Measurements from ENCODE around the gene BRINP2.
"Not testable (repeated sequence)": the region's sequence is repeated elsewhere in the genome, so short reads cannot be mapped to it uniquely, and the experiment has no call there.

The BRINP2 gene

DNA sequence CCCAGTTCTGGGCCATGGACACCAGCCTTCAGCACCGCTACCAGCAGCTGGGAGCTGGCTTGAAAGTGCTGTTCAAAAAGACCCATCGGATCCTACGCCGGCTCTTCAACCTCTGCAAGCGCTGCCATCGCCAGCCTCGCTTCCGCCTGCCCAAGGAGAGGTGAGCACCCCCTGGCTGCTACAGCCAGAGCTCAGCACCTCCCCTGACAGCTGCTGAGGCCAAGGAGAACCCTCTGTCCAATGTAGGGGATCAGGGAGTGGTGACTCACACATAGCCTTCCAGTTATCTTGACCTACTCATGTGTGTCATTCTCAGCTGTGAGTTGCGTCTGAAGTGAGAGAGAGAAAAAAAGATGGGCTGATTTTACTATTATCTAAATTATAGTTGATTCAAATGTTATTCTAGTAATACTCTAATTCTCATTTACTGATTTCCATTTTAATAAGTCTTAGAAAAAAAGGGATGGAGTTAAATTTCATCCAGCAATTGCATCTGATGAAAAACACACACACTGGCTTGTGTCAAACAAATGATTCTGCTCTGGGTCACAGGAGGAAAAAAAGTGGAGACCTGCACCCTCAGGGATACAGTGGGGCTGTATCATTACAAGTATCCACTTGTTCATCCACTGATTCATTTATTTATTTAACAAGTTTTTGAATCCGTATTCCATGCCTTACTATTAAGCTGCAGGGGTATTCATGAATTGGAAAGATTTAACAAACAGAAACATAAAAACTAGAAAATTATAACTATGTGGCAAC is 108.0 kb downstream of the BRINP2 start:
- DNase-seq, result no peak

- no peak for DNase-seq
Observed at GRCh38 chr1:177281901-177282300, 111.1 kb downstream of the BRINP2 start.

GRCh38 chr1:177282976-177283375 is 112.2 kb downstream of the BRINP2 start:
- DNase-seq, result no peak

GRCh38 chr1:177283380-177283779 is 112.6 kb downstream of the BRINP2 start:
- DNase-seq, result no peak

DNA sequence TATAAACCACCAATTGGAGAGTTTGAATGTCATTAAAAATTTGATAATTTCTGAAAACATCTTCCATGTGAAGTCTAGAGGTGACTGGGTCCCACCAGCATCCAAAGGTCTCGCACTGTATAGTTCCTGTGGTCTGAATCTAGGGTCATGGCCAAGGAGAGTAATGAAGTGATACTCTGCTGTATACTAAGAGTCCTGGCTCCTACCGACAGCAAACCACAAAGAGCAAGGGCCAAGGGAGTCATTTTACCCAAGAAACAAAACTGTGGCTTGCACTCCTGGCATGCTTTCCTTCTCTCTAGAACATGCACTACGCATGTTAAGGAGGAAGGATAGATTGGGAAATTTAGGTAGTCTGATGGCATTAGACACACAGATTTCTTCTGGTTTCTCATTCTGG is 115.6 kb downstream of the BRINP2 start:
- no peak for DNase-seq

- DNase-seq, result no peak
Observed at GRCh38 chr1:177287270-177287669, 116.5 kb downstream of the BRINP2 start.

GRCh38 chr1:177287994-177288393 is 117.2 kb downstream of the BRINP2 start:
- no peak for DNase-seq

DNA sequence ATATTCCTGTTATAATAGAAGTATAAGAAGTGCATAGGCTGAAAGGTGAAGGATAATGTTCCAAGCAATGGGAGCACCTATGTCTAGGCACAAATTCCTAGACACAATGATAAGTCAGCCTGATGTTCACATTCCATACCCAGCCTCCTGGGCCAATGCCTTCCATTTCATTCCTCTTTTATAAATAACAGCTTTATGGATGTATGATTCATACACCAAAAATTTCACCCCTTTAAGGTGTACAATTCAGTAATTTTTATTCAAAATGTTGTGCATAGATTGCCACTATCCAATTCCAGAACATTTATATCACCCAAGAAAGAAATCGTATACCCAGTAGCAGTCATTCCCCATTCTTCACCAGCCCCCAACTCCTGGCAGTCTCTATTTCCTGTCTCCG is 118.8 kb downstream of the BRINP2 start:
- DNase-seq, result no peak

GRCh38 chr1:177300431-177300830 is 129.7 kb downstream of the BRINP2 start:
- no peak for DNase-seq

DNA sequence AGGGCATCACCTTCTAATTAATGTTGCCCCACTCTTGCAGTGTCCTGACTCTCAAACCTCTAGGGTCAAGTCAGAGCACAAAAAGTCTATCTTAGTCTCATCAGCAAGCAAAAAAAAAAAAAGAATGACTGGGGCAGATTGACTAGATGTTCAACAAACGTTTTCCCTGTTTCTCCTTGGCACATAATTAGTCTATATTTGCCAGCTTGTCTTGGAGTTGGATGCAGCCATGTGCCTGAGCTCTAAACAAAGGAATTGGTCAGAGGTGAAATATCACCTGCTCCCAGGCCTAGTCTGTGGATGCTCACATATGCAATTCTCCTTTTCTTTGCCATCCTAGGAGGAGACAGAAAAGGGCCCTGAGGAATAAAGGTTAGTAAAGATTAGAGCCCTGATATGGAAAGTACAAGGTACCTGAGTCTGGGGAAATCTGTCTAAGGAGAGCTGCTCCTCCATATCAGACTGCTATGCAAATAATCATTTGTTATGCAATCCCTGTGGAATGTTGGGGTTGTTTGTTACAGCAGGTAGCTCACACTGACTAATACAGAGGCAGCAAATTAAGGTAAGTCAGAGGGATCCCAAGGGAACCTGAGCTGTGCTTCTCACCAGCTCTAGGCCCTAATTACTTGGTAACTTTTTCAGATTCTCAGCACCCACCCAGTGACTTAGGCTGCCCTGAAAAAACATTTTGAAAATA is 130.8 kb downstream of the BRINP2 start:
- DNase-seq, result no peak

DNA sequence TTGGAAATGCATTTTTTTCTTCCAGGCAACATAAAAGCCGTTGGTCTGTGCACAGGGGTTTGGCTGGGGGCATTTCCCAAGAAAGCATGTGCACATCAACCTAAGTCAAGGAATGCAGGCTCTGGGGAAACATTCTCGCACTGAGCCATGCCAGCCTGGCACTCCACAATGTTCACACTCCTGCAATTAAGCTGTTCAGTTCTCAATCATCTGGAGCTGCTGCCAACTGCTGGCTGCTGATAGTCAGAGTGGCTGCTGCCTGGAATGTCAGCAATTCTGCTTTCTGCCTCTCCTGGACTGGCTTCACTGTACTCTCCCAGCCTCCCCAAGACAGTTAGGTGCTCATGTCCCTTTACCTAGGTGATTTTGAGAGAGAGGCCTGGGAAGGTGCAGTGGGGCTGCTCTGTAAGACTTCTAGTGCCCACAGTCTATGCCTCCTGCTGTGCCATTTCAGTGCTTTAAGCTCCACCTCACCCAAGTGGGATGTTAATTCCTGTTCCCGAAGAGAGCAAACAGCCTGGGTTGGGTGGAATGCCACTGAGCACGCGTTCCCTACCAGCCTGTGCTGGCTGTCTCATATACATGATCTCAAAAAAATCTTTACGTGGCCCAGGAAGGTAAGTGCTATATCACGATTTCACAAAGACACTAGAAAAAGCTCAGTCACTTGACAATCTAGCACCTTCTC is 131.7 kb downstream of the BRINP2 start:
- no peak for DNase-seq

DNA sequence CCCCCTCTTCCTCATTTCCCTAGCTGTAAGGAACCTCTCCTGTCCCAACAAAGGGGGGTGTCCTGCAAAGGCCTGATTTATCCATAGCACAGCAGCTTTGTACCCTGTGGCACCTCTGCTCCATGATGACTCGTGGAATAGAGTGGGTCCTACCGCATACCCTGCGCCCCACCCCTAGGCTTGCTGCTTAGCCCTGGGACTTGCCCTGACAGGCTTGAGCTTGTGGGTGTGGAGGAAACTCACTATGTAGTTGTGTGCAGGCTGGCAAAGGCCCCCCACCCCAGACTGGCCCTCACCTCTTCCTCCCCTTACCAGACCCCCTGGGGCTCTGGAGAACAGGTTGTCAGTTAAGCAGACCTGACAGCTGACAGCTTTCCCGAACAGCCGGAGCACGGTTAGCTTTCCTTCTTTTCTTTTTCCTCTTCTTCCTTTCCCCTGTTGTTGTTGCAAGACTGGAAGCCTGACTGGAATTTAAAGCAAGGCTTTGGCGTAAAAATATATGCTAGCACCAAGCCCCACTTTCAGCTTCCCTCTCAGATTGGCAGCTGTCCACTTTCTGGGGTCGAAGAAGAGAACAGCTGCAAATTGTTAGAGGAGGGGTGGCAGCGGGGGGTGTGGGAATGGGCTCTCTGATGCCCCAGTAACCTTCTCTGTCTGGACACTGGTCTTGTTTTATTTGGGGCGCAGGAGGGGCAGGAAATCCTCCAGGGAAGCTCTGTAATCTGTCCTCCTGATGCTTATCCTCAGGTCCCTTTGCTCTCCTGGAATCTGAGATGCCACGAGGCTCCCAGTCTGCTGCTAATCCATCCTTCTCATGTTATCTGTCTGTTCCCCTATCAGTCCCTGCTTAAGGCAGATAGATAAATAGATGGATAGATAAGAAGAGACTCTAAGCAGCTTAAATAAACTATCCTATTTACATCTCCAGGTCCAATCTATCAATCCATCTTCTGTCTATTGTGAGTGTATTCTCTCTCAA is 134.6 kb downstream of the BRINP2 start:
- no peak for DNase-seq

DNA sequence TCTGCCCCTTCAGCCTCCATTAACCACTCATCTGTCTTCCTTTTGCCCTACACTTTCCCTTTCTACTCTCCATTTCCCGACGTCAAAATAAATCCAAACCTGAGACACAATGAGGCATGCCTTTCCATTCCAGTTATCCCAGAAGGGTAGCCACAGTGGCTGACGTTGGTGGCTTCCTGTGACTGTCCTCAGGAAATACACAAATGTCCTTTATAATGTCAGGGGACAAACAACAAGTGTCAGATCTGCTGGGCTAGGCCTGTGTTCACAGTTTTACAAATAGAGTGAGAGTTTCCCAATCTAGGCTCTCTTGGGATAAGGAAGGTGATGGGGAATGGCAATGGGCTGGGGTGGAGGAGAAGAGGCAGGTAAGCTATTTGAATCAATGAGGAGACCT is 135.3 kb downstream of the BRINP2 start:
- no peak for DNase-seq

GRCh38 chr1:177306981-177307380 is 136.2 kb downstream of the BRINP2 start:
- DNase-seq, result no peak

GRCh38 chr1:177307771-177308170 is 137.0 kb downstream of the BRINP2 start:
- no peak for DNase-seq

DNA sequence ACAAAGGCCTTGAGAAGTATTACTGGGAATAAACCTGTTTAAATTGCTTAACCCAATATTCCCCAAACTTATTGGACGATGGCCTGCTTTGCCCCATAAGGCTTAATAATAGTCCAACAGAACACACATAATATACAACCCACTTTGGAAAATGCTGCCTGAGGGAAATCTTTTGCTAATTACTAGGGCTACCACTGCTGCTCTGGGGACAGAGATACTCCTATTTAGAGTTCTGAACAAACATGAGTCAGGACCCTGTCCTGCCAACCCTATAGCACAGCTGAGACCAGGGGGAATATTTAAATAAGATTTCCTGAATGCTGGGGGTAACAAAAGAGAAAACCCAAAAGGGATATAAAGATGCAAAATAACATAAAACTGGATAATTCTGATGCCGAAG is 139.1 kb downstream of the BRINP2 start:
- DNase-seq, result no peak

GRCh38 chr1:177310326-177310725 is 139.6 kb downstream of the BRINP2 start:
- no peak for DNase-seq

GRCh38 chr1:177311111-177311510 is 140.4 kb downstream of the BRINP2 start:
- DNase-seq, result no peak

- no peak for DNase-seq
Observed at GRCh38 chr1:177311586-177311985, 140.8 kb downstream of the BRINP2 start.

- DNase-seq, result no peak
Observed at GRCh38 chr1:177315261-177315660, 144.5 kb downstream of the BRINP2 start.

GRCh38 chr1:177315761-177316160 is 145.0 kb downstream of the BRINP2 start:
- DNase-seq, result no peak

- DNase-seq, result not testable (repeated sequence)
Observed at GRCh38 chr1:177321434-177321833, 150.7 kb downstream of the BRINP2 start.

DNA sequence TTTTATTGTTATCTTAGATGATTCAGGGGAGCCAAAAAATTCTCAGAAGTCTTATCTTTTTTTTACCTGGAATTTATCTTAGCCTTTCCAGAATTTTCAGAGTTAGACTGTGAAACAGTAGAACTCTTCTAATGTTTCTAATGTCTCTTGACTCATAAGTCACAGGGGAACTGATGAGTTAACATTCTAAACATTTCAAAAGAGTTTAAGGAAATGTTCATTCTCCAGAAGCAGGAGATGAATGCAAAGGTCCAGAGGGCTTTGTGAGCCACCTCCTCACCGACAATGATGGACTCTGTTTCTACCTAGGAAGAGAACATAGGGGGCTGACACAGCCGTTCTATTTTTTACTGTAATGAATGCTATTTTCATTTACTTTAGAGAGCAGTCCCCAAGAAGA is 157.5 kb downstream of the BRINP2 start:
- DNase-seq, result no peak

Data from NCI-H446 (cell line).